Endothelial cell (in vitro differentiated cells): Measurements from ENCODE around the gene ATAD3A. TPM values are rescaled to one million over a fixed set of nuclear protein-coding genes. Genes with fewer than 3 reads are reported as not detected.
"Not testable (repeated sequence)": the region's sequence is repeated elsewhere in the genome, so short reads cannot be mapped to it uniquely, and the experiment has no call there.

ENCODE experiments used
- DNase-seq: peaks from one replicate; pipeline ENCODE4 v3.0.0; 2021; ENCODE audit warnings: low spot score
- H3K27ac Mint-ChIP-seq: one replicate; pipeline ENCODE4 v1.8.0; 2021; ENCODE audit warnings: mixed read lengths, inconsistent platforms; ENCODE audit not compliant: unreplicated experiment
- H3K27me3 Mint-ChIP-seq: one replicate; pipeline ENCODE4 v1.8.0; 2021; ENCODE audit warnings: mild to moderate bottlenecking, moderate library complexity, mixed read lengths, inconsistent platforms; ENCODE audit not compliant: unreplicated experiment
- H3K36me3 Mint-ChIP-seq: one replicate; pipeline ENCODE4 v1.8.0; 2021; ENCODE audit warnings: mild to moderate bottlenecking, low read depth, mixed read lengths, inconsistent platforms; ENCODE audit not compliant: unreplicated experiment
- H3K4me1 Mint-ChIP-seq: one replicate; pipeline ENCODE4 v1.8.0; 2021; ENCODE audit warnings: mild to moderate bottlenecking, mixed read lengths, inconsistent platforms; ENCODE audit not compliant: unreplicated experiment
- H3K4me3 Mint-ChIP-seq: one replicate; pipeline ENCODE4 v1.8.0; 2021; ENCODE audit warnings: mild to moderate bottlenecking, mixed read lengths, inconsistent platforms; ENCODE audit not compliant: unreplicated experiment
- H3K9me3 Mint-ChIP-seq: one replicate; pipeline ENCODE4 v1.8.0; 2021; ENCODE audit warnings: mixed read lengths, inconsistent platforms; ENCODE audit not compliant: unreplicated experiment
- CTCF ChIP-seq: fragments of 200-600 bp; sonication (generic); IDR thresholded peaks from one replicate; pipeline ENCODE4 v1.5.0; 2021; ENCODE audit warnings: antibody characterized with exemption; ENCODE audit not compliant: unreplicated experiment
- total RNA-seq: library from RNA; stranded (reverse); fragmentation: NEBNext Ultra II Directional; extraction: Animal tissue kit (Norgen Biotek cat#: 25700); gene quantifications from one replicate; pipeline ENCODE4 v1.2.1, GENCODE V29; 2021; ENCODE audit not compliant: unreplicated experiment

ATAD3A gene
- total RNA-seq, 1 donor from 2014 or later, result 30.4 TPM

DNA sequence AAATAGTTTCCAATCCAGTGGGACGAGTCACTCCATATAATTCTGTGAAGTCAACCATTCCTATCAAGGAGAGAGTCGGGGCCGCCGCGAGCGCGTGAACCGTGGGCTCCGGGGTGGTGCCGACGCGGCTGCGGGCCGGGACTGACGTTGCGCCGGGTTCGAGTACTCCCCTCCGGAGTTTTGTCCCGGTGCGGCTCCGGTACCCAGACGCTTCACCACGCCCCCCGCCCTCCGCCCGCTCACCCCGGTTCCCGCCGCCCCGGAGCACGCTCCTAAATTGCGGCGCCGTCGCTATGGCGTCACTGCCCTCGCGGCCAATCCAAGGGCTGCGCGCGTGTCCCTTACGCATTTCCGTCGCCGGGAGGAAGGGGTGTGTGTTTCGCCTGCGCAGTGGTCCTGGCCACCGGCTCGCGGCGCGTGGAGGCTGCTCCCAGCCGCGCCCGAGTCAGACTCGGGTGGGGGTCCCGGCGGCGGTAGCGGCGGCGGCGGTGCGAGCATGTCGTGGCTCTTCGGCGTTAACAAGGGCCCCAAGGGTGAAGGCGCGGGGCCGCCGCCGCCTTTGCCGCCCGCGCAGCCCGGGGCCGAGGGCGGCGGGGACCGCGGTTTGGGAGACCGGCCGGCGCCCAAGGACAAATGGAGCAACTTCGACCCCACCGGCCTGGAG lies 40.4 kb upstream of the ATAD3A start, which contains the start of gene ATAD3B:
TSS of gene ATAD3B (plus strand) at position 377 of the 664 bp plus-strand sequence. CDS start at position 497, 120 bp downstream.
- peaks cover 9% of the 10 kb centered on the region for H3K27me3 Mint-ChIP-seq
- H3K4me1 Mint-ChIP-seq, result peaks cover 11% of the 10 kb centered on the region
- no peak for TF ChIP-seq CTCF
- H3K4me3 Mint-ChIP-seq, result peak within 1 kb of the TSS; percentile 95
- peak within 1 kb of the TSS; percentile 74 for H3K27ac Mint-ChIP-seq
- no peaks in the 10 kb centered on the region for H3K9me3 Mint-ChIP-seq
- H3K36me3 Mint-ChIP-seq, result no peaks in the 10 kb centered on the region
- DNase-seq, result peak; percentile 86

- not testable (repeated sequence) for DNase-seq, H3K9me3 Mint-ChIP-seq, H3K36me3 Mint-ChIP-seq, H3K27me3 Mint-ChIP-seq, H3K27ac Mint-ChIP-seq
- peaks cover 11% of the 10 kb centered on the region for H3K4me1 Mint-ChIP-seq
- H3K4me3 Mint-ChIP-seq, result peak overlapping the region; percentile 85
Observed at GRCh38 chr1:1472053-1472876, 39.7 kb upstream of the ATAD3A start.

DNA sequence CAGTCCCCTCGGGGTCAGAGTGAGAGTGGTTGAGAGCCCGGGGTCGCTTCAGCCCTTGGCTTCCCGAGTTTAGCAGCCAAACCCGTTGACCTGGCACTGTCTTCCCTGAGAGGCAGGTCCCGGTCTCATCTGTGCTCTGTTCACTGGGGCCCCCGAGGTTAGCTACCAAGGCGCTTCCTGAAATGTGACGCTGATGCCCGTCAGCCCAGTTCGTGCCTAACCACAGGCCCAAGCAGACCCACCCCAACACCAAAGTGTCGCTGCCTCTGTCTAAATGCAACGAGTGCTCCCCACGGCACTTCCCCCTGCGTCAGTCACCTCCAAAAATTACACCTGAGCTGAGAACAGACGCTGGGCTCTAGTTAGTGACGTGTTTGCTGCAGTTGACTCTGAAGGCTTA lies 36.0 kb upstream of the ATAD3A start:
- H3K4me3 Mint-ChIP-seq, H3K4me1 Mint-ChIP-seq, H3K27ac Mint-ChIP-seq, H3K36me3 Mint-ChIP-seq, DNase-seq, H3K9me3 Mint-ChIP-seq: not testable (repeated sequence)
- H3K27me3 Mint-ChIP-seq, result peaks cover 11% of the 10 kb centered on the region

GRCh38 chr1:1477206-1477605 lies 34.8 kb upstream of the ATAD3A start:
- H3K4me3 Mint-ChIP-seq, result no peak overlapping the region

DNA sequence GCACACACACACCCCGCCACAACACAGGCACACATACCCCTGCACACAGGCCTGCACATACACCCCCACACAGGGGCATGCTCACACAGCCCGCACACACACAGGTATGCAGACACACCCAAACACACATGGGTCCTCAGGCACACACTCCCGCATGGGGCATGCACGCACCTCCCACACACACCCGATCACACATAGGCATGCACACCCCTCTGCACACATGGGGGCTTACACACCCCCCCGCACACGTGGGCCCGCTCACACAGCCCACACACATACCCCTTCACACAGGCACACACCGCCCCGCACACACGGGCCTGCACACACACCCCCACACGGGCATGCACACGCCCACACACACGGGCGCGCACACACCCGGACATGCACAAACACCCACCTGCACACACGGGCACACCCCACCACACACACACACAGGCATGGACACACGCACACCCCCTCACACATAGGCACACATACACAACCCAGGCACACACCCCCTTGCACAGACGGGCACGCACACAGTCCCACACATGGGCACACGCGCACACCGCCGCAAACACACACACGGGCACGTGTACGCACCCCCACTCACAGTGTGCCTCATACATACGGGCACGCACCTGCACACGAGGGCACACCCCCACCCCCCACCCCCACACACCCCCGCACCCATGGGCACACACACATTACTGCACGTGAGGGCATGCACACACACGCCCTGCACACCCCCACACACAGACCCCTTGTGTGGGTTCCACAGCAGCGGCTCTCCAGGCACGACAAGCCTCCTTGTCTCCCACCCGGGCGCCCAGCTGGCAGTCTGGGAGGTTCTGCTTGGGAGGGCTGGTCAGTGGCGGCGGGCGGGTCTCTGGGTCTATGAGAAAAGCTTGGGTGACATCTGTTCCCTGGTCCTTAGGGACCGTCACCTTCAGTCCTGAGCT lies 32.1 kb upstream of the ATAD3A start:
- Mint-ChIP-seq H3K27ac (peak overlapping the region; percentile 72), H3K4me3 (peak overlapping the region; percentile 86), H3K4me1 (no peaks in the 10 kb centered on the region), H3K9me3 (no peaks in the 10 kb centered on the region), H3K27me3 (peaks cover 8% of the 10 kb centered on the region), H3K36me3 (peaks cover 18% of the 10 kb centered on the region)
- no peak for DNase-seq
- no peak for TF ChIP-seq CTCF

More at GRCh38 chr1:1477206-1477605, 34.8 kb upstream of the ATAD3A start:
- Mint-ChIP-seq H3K4me1 (no peaks in the 10 kb centered on the region), H3K36me3 (peaks cover 10% of the 10 kb centered on the region), H3K9me3 (no peaks in the 10 kb centered on the region), H3K27ac (peak overlapping the region; percentile 36), H3K27me3 (peaks cover 11% of the 10 kb centered on the region)
- no peak for TF ChIP-seq CTCF
- no peak for DNase-seq

GRCh38 chr1:1480488-1480867 lies 31.5 kb upstream of the ATAD3A start:
- H3K4me3 Mint-ChIP-seq, H3K27me3 Mint-ChIP-seq, H3K27ac Mint-ChIP-seq, H3K9me3 Mint-ChIP-seq, DNase-seq, H3K4me1 Mint-ChIP-seq: not testable (repeated sequence)
- peaks cover 18% of the 10 kb centered on the region for H3K36me3 Mint-ChIP-seq

DNA sequence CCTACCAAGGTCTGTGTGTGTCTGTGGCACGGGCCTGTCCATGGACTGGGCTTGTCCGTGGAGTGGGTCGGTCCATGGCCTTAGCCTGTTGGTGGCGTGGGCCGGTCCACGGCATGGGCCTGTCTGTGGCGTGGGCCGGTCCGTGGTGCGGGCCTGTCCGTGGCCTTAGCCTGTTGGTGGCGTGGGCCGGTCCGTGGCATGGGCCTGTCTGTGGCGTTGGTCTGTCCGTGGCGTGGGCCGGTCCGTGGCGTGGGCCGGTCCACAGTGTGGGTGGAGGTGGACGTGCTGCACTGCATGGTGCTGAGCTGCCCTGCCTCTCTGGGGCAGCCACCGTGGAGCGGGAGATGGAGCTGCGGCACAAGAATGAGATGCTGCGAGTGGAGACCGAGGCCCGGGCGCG lies 30.2 kb upstream of the ATAD3A start:
- H3K9me3 Mint-ChIP-seq, H3K27me3 Mint-ChIP-seq, DNase-seq, H3K4me1 Mint-ChIP-seq, H3K4me3 Mint-ChIP-seq, H3K27ac Mint-ChIP-seq: not testable (repeated sequence)
- peaks cover 18% of the 10 kb centered on the region for H3K36me3 Mint-ChIP-seq
